ENCODE results near the gene CDKN2B-AS1.

GRCh38 chr9:22169727-22170503, 175.3 kb downstream of the CDKN2B-AS1 start:
- peak in 1 of 2 experiments; percentile 57; a peak in 2 of 5 replicates for TF ChIP-seq RAD21 (conservative IDR thresholded peaks at IDR 0.05 in 1 of 2, IDR thresholded peaks at IDR 0.05 in 1 of 2)
- no peak for TF ChIP-seq REST (IDR thresholded peaks at IDR 0.05)
- TF ChIP-seq BHLHE40 (IDR thresholded peaks at IDR 0.05; ENCODE audit: low read depth, low read length): no peak
- no peak for TF ChIP-seq PBX3 (IDR thresholded peaks at IDR 0.05)
- peak; percentile 85; a peak in 3 of 5 replicates for TF ChIP-seq JUN (IDR thresholded peaks at IDR 0.05)
- no peak for TF ChIP-seq CTCF (IDR thresholded peaks at IDR 0.05)
- no peak for TF ChIP-seq NFE2L2 (conservative IDR thresholded peaks at IDR 0.05; ENCODE audit: low read length)
- 0 out of 2 replicates have a peak, but pooled peaks have one; percentile 33 for TF ChIP-seq MAX (IDR thresholded peaks at IDR 0.05)
- no peak for TF ChIP-seq CBX8 (IDR thresholded peaks at IDR 0.05)
- no peak for TF ChIP-seq NR3C1 (IDR thresholded peaks at IDR 0.05)
- peak; percentile 45; the same call in 2 of the 3 replicates for TF ChIP-seq SMC3 (IDR thresholded peaks at IDR 0.05)
